IMR-90 (cell line): ENCODE measurements around the gene PRKCE. TPM values are rescaled to one million over a fixed set of nuclear protein-coding genes. Genes with fewer than 3 reads are reported as not detected.

Experiments used
- ATAC-seq: fragments of 200-7000 bp; cut with Tn5 transposase; 2 replicates; pipeline ENCODE4 v1.9.1; 2020; ENCODE audit warnings: low read depth, mild to moderate bottlenecking, moderate library complexity
- BruUV-seq: library from RNA; stranded (reverse); fragments of 400-500 nt; replicated peaks from 2 replicates; lab custom pipeline; 2021; lab: Mats Ljungman, UMichigan
- CTCF ChIA-PET: fragments of 300-600 bp; formaldehyde crosslinking; extraction: SDS; loops from one replicate; lab custom pipeline; 2021; ENCODE audit warnings: antibody characterized with exemption; lab: Yijun Ruan, JAX
- POLR2A ChIA-PET: fragments of 300-600 bp; sonication (Branson Sonifier 250); formaldehyde crosslinking; loops from one replicate; lab custom pipeline; 2022; ENCODE audit warnings: antibody characterized with exemption; ENCODE audit not compliant: unreplicated experiment; lab: Charles Lee
- DNase-seq: peaks from one replicate; pipeline ENCODE4 v3.0.0; 2013
- H2AFZ ChIP-seq: replicated peaks from 2 replicates; pipeline ENCODE3; 2013; ENCODE audit warnings: low read length, mild to moderate bottlenecking; ENCODE audit not compliant: poor library complexity
- H2AK5ac ChIP-seq: 2 replicates; pipeline ENCODE4 v1.6.1; 2013; ENCODE audit warnings: low read depth, low read length, inconsistent platforms
- H2AK9ac ChIP-seq: replicated peaks from 2 replicates; pipeline ENCODE3; 2013; ENCODE audit warnings: mild to moderate bottlenecking, low read depth, low read length, moderate library complexity; ENCODE audit not compliant: poor library complexity
- H2BK120ac ChIP-seq: 2 replicates; pipeline ENCODE4 v1.6.1; 2013; ENCODE audit warnings: low read depth, low read length, inconsistent platforms
- H2BK15ac ChIP-seq: 3 replicates; pipeline ENCODE4 v1.6.1; 2013; ENCODE audit warnings: low read depth, low read length, inconsistent platforms
- H2BK20ac ChIP-seq: 2 replicates; pipeline ENCODE4 v1.6.1; 2013; ENCODE audit warnings: low read depth, mild to moderate bottlenecking, inconsistent platforms, low read length, moderate library complexity
- H2BK5ac ChIP-seq: 2 replicates; pipeline ENCODE4 v1.6.1; 2013; ENCODE audit warnings: mild to moderate bottlenecking, low read depth, low read length, inconsistent platforms; ENCODE audit not compliant: poor library complexity, severe bottlenecking
- H3K14ac ChIP-seq: replicated peaks from 2 replicates; pipeline ENCODE4 v1.6.1; 2013; ENCODE audit warnings: low read depth, low read length, inconsistent platforms
- H3K18ac ChIP-seq: 2 replicates; pipeline ENCODE4 v1.6.1; 2013; ENCODE audit warnings: low read depth, low read length, control low read depth
- H3K23ac ChIP-seq: 2 replicates; pipeline ENCODE4 v1.6.1; 2013; ENCODE audit warnings: low read depth, low read length, inconsistent platforms
- H3K27ac ChIP-seq: 2 replicates; pipeline ENCODE4 v1.5.1; 2013; ENCODE audit warnings: mild to moderate bottlenecking, control low read depth, low read length; ENCODE audit not compliant: insufficient read depth
- H3K27me3 ChIP-seq: 2 replicates; pipeline ENCODE4 v1.6.1; 2013; ENCODE audit warnings: low read length; ENCODE audit not compliant: control insufficient read depth, insufficient read depth
- H3K36me3 ChIP-seq: 2 replicates; pipeline ENCODE4 v1.6.1; 2013; ENCODE audit warnings: low read length, mixed read lengths; ENCODE audit not compliant: control insufficient read depth, insufficient read depth
- H3K4ac ChIP-seq: 2 replicates; pipeline ENCODE4 v1.6.1; 2013; ENCODE audit warnings: low read depth, low read length, inconsistent platforms
- H3K4me1 ChIP-seq: 2 replicates; pipeline ENCODE4 v1.6.1; 2013; ENCODE audit warnings: low read length, mixed read lengths; ENCODE audit not compliant: control insufficient read depth, insufficient read depth
- H3K4me2 ChIP-seq: 2 replicates; pipeline ENCODE4 v1.6.1; 2013; ENCODE audit warnings: low read depth, mild to moderate bottlenecking, control low read depth, low read length, moderate library complexity
- H3K4me3 ChIP-seq: 2 replicates; pipeline ENCODE4 v1.5.1; 2013; ENCODE audit warnings: low read depth, mild to moderate bottlenecking, control low read depth, low read length, moderate library complexity; ENCODE audit not compliant: insufficient read depth
- H3K56ac ChIP-seq: 2 replicates; pipeline ENCODE4 v1.6.1; 2013; ENCODE audit warnings: low read length, inconsistent platforms; ENCODE audit not compliant: insufficient read depth; ENCODE audit errors: extremely low read depth
- H3K79me1 ChIP-seq, 2 experiments: 2 replicates each; pipeline ENCODE4 v1.6.1; 2013; ENCODE audit warnings: low read length in 2 of 2, inconsistent platforms in 1 of 2, low read depth in 1 of 2
- H3K9ac ChIP-seq: 2 replicates; pipeline ENCODE4 v1.6.1; 2013; ENCODE audit warnings: low read depth, low read length, control low read depth
- H3K9me1 ChIP-seq: 2 replicates; pipeline ENCODE4 v1.6.1; 2013; ENCODE audit warnings: low read length, inconsistent platforms; ENCODE audit not compliant: insufficient read depth
- H3K9me3 ChIP-seq: 2 replicates; pipeline ENCODE4 v1.6.1; 2013; ENCODE audit warnings: low read length; ENCODE audit not compliant: control insufficient read depth, insufficient read depth
- H4K20me1 ChIP-seq: 2 replicates; pipeline ENCODE4 v1.6.1; 2013; ENCODE audit warnings: low read length, inconsistent platforms; ENCODE audit not compliant: insufficient read depth
- H4K5ac ChIP-seq: 2 replicates; pipeline ENCODE4 v1.6.1; 2013; ENCODE audit warnings: mild to moderate bottlenecking, low read depth, low read length, control low read depth
- H4K8ac ChIP-seq, 2 experiments: 2 replicates each; pipeline ENCODE4 v1.6.1; 2013; ENCODE audit warnings: low read depth in 2 of 2, low read length in 2 of 2, control low read depth in 1 of 2, inconsistent platforms in 1 of 2
- H4K91ac ChIP-seq: 2 replicates; pipeline ENCODE4 v1.6.1; 2013; ENCODE audit warnings: low read depth, low read length, inconsistent platforms; ENCODE audit not compliant: insufficient read depth
- BHLHE40 ChIP-seq: fragments of 150-350 bp; IDR thresholded peaks from 2 replicates; pipeline ENCODE4 v1.6.1; 2016; ENCODE audit warnings: mild to moderate bottlenecking, low read depth, low read length
- CHD1 ChIP-seq: IDR thresholded peaks from 2 replicates; pipeline ENCODE4 v1.6.1; 2012; ENCODE audit warnings: low read depth, low read length, improper control_type of control experiment
- CTCF ChIP-seq: conservative IDR thresholded peaks from 2 replicates; pipeline ENCODE4 v1.5.1; 2012; ENCODE audit warnings: mild to moderate bottlenecking, low read depth, low read length, improper control_type of control experiment
- ELK1 ChIP-seq: fragments of 150-350 bp; IDR thresholded peaks from 2 replicates; pipeline ENCODE4 v1.6.1; 2016; ENCODE audit warnings: low read depth, mild to moderate bottlenecking, low read length, moderate library complexity, borderline replicate concordance
- MAFK ChIP-seq: IDR thresholded peaks from 2 replicates; pipeline ENCODE4 v1.6.1; 2012; ENCODE audit warnings: low read depth, low read length, improper control_type of control experiment
- MAZ ChIP-seq: IDR thresholded peaks from 2 replicates; pipeline ENCODE4 v1.6.1; 2012; ENCODE audit warnings: low read depth, mild to moderate bottlenecking, low read length, improper control_type of control experiment, moderate library complexity, borderline replicate concordance
- NFE2L2 ChIP-seq: fragments of 150-350 bp; IDR thresholded peaks from 2 replicates; pipeline ENCODE4 v1.6.1; 2016; ENCODE audit warnings: low read depth, mild to moderate bottlenecking, low read length
- POLR2A ChIP-seq: IDR thresholded peaks from 2 replicates; pipeline ENCODE4 v1.6.1; 2012; ENCODE audit warnings: mild to moderate bottlenecking, low read depth, low read length
- RAD21 ChIP-seq: IDR thresholded peaks from 2 replicates; pipeline ENCODE4 v1.6.1; 2012; ENCODE audit warnings: low read length, improper control_type of control experiment
- RCOR1 ChIP-seq: IDR thresholded peaks from 2 replicates; pipeline ENCODE4 v1.6.1; 2012; ENCODE audit warnings: mild to moderate bottlenecking, low read length, improper control_type of control experiment; ENCODE audit not compliant: insufficient replicate concordance
- RFX5 ChIP-seq: IDR thresholded peaks from 2 replicates; pipeline ENCODE4 v1.8.0; 2012; ENCODE audit warnings: low read depth, mild to moderate bottlenecking, low read length, moderate library complexity
- SMC3 ChIP-seq: fragments of 150-350 bp; IDR thresholded peaks from 2 replicates; pipeline ENCODE4 v1.6.1; 2016; ENCODE audit warnings: low read depth, mild to moderate bottlenecking, antibody characterized with exemption, low read length, moderate library complexity
- USF2 ChIP-seq: fragments of 150-350 bp; IDR thresholded peaks from 2 replicates; pipeline ENCODE4 v1.6.1; 2017; ENCODE audit warnings: mild to moderate bottlenecking, antibody characterized with exemption, low read length, low read depth
- WGBS, 2 experiments: methylation state at CpG; one replicate each; pipeline versions ENCODE4 v1.1.5 to v1.1.7; 2013; ENCODE audit warnings: missing lambda C conversion rate in 2 of 2; ENCODE audit not compliant: insufficient read length in 1 of 2; ENCODE audit errors: extremely low coverage in 2 of 2; 5-methylcytosine and 5-hydroxymethylcytosine counted together
- dilution Hi-C: fragments of 300-500 bp; cut with HindIII; formaldehyde crosslinking; loops from one replicate; pipeline ENCODE4 v1.14.3; 2018; ENCODE audit warnings: low sequenced_read_pairs; ENCODE audit not compliant: unreplicated experiment
- in situ Hi-C: fragments of 300-500 bp; cut with MboI; formaldehyde crosslinking; loops from 3 replicates; pipeline ENCODE4 v1.14.3; 2019; ENCODE audit warnings: low sequenced_read_pairs, inconsistent platforms, mixed read lengths
- intact Hi-C: fragments of 100-400 bp; cut with micrococcal nuclease; formaldehyde crosslinking; loops from 2 replicates; pipeline ENCODE4 v1.10.0; 2022
- polyA plus RNA-seq, 3 experiments: library from polyadenylated mRNA; depleted of rRNA; stranded (reverse); fragments of >200 nt; gene quantifications; 2 replicates each; pipeline ENCODE4 v1.2.3, GENCODE V29; 2012; ENCODE audit warnings: low replicate concordance in 1 of 3
- total RNA-seq: library from RNA; depleted of rRNA; stranded (reverse); fragments of >200 nt; gene quantifications from 2 replicates; pipeline ENCODE4 v1.2.3, GENCODE V29; 2012

The PRKCE gene
- total and polyA plus RNA-seq, 2 of the 4 experiments (the other 2 are of a cell fraction): 8.1 to 32.4 TPM

GRCh38 chr2:46058140-46058539, 406.7 kb downstream of the PRKCE start:
- intact Hi-C loops: no loop called here
- dilution Hi-C loops: no loop called here
- no TSS peak for BruUV-seq
- ChIA-PET CTCF (no interaction called here), POLR2A (interaction anchor here (0.5 kb wide), 1 partner anchor 239 kb away, joined by 6 read pairs; the partner anchor contains the start of gene EPAS1)
- Histone ChIP-seq H3K27me3 (no peaks in the 10 kb centered on the region), H2AK5ac (peak overlapping the region; percentile 66; the same call in 1 of the 2 replicates), H4K91ac (peak overlapping the region; percentile 23; the same call in 1 of the 2 replicates), H3K23ac (no peak overlapping the region), H2BK5ac (no peak overlapping the region), H2AK9ac (no peak overlapping the region), H3K9me3 (no peaks in the 10 kb centered on the region), H2BK20ac (no peak overlapping the region), H3K4me3 (no peak overlapping the region), H3K79me1 (no peaks in the 10 kb centered on the region; a peak in 1 of 4 replicates), H3K18ac (no peak overlapping the region), H4K5ac (no peak overlapping the region), H3K9me1 (peaks cover 9% of the 10 kb centered on the region; the same call in 1 of the 2 replicates), H2BK15ac (peak overlapping the region; percentile 74; the same call in 2 of the 3 replicates), H4K20me1 (no peaks in the 10 kb centered on the region), H3K4me2 (no peak overlapping the region), H3K56ac (no peak overlapping the region), H3K14ac (no peak overlapping the region; the same call in 1 of the 2 replicates), H2AFZ (no peak overlapping the region), H3K4me1 (peaks cover 2% of the 10 kb centered on the region; the same call in 1 of the 2 replicates), H3K27ac (no peak overlapping the region), H4K8ac (no peak overlapping the region), H3K36me3 (no peaks in the 10 kb centered on the region), H3K9ac (no peak overlapping the region), H2BK120ac (no peak overlapping the region), H3K4ac (peak overlapping the region; percentile 18)
- WGBS, 2 experiments: 85% methylated on average over 2 of the region's 5 CpGs; no CpG with 5 or more reads in 1 of the 2 experiments
- DNase-seq (no peak), ATAC-seq (no peak)
- in situ Hi-C loops: loop anchor here (5.0 kb wide), 1 partner anchor 239 kb away; the partner anchor contains the start of gene EPAS1
- TF ChIP-seq MAZ (no peak), POLR2A (no peak), CTCF (no peak), NFE2L2 (no peak), BHLHE40 (no peak), ELK1 (no peak), USF2 (no peak), RCOR1 (no peak), SMC3 (no peak), RFX5 (no peak), CHD1 (no peak), RAD21 (no peak), MAFK (no peak)
